ENCODE data around the gene DHRS4L2. TPM values are rescaled to one million over a fixed set of nuclear protein-coding genes. Genes with fewer than 3 reads are reported as not detected.
A peak's percentile ranks its signal among the peaks of the same experiment; 100 is the strongest.

DHRS4L2 gene
- total RNA-seq, 3 donors from 2014 or later, result 30.7 to 56.1 (median 45.9) TPM

DNA sequence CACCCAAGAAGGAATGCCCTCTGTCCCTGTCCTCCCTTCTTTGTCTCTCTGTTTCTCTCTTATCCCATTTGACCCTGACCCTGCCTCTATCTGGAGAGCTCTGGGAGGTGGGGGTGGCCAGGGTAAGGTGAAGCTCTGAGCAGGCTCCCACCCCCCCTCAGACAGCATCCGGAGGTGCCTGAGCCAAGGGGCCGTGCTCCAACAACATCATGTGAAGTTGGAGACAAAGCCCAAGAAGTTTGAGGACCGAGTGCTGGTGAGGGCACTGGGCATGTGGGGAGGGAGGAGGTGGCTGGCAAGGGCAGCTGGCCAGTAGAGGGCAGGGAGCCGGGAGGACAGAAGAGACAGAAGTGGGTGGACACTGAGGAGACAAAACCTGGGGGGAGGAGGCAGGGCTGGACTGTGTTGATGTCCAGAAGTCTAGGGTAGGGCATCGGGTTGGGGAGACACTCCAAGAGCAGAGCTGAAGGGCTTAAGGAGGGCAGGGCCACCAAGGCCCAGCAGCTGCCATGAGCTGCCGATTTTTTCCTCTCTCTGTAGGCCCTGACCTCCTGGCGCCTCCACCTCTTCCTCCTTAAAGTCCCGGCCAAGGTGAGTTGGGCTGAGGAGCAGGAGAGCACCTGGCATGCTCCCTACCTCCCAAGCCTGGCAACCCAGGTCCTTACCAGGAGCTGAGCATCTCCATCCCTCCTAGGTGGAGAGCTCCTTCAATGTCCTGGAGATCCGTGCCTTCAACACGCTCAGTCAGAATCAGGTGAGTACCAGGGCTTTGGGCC is 65.0 kb downstream of the DHRS4L2 start:
- Histone ChIP-seq H3K4me1 (ENCODE audit: low read depth) (peaks cover 11% of the 10 kb centered on the region), H3K4me3 (no peak overlapping the region), H3K9me3 (no peaks in the 10 kb centered on the region), H3K36me3 (ENCODE audit: low read depth) (no peaks in the 10 kb centered on the region)
- intact Hi-C loops (cut with DNase I, micrococcal nuclease), result loop anchor here in 1 of 2 donors (10.0 kb wide), 1 partner anchor 51 kb away; no protein-coding TSS in a partner anchor
- ATAC-seq (no peak), DNase-seq (peak in 1 of 3 donors; percentile 22)
- no peak for TF ChIP-seq CTCF (IDR thresholded peaks at IDR 0.05)

GRCh38 chr14:24054324-24054641 is 65.6 kb downstream of the DHRS4L2 start:
- TF ChIP-seq CTCF (IDR thresholded peaks at IDR 0.05), result no peak
- no peak overlapping the region for H3K4me3 ChIP-seq
- peaks cover 11% of the 10 kb centered on the region for H3K4me1 ChIP-seq (ENCODE audit: low read depth)
- no peaks in the 10 kb centered on the region for H3K36me3 ChIP-seq (ENCODE audit: low read depth)
- intact Hi-C loops (cut with DNase I, micrococcal nuclease), result loop anchor here in 1 of 2 donors (10.0 kb wide), 1 partner anchor 51 kb away; no protein-coding TSS in a partner anchor
- ATAC-seq (no peak), DNase-seq (no peak)
- no peaks in the 10 kb centered on the region for H3K9me3 ChIP-seq

GRCh38 chr14:24054646-24055045 is 65.9 kb downstream of the DHRS4L2 start:
- H3K36me3 ChIP-seq (ENCODE audit: low read depth), result no peaks in the 10 kb centered on the region
- intact Hi-C loops (cut with DNase I, micrococcal nuclease), result loop anchor here in 1 of 2 donors (10.0 kb wide), 1 partner anchor 50 kb away; no protein-coding TSS in a partner anchor
- H3K9me3 ChIP-seq, result no peaks in the 10 kb centered on the region
- DNase-seq, result no peak
- no peak for ATAC-seq
- no peak overlapping the region for H3K4me3 ChIP-seq
- H3K4me1 ChIP-seq (ENCODE audit: low read depth), result peaks cover 11% of the 10 kb centered on the region
- no peak for TF ChIP-seq CTCF (IDR thresholded peaks at IDR 0.05)

Other genes starting within 250 kb of the DHRS4L2 start
- gene DHRS4, start 35.2 kb upstream of the DHRS4L2 start, total RNA-seq, result 10 to 100 TPM; 35.0 to 41.7 (median 36.8) TPM
- gene CARMIL3, start 63.1 kb downstream of the DHRS4L2 start, total RNA-seq, result 1 to 10 TPM; 1.4 to 2.7 (median 1.5) TPM
- gene CPNE6, start 82.6 kb downstream of the DHRS4L2 start, total RNA-seq, result 1 to 10 TPM in 1 of 3 donors, under 1 TPM in 1, not detected in 1; 0.14 to 2.2 TPM
- 100 to 1,000 TPM in 2 of 3 donors, 10 to 100 TPM in 1; 64.7 to 150 (median 150) TPM for gene PCK2, start 105.4 kb downstream of the DHRS4L2 start, total RNA-seq
- 100 to 1,000 TPM in 1 of 3 donors, 10 to 100 TPM in 2; 65.8 to 101 (median 84.9) TPM for gene DCAF11, start 125.8 kb downstream of the DHRS4L2 start, total RNA-seq
- gene NRL, start 126.0 kb downstream of the DHRS4L2 start, total RNA-seq, result 1 to 10 TPM; 2.3 to 4.5 (median 2.8) TPM
- 1 to 10 TPM in 2 of 3 donors, under 1 TPM in 1; 0.79 to 1.9 (median 1.3) TPM for gene FITM1, start 141.7 kb downstream of the DHRS4L2 start, total RNA-seq
- 100 to 1,000 TPM; 188 to 279 (median 203) TPM for gene PSME1, start 147.3 kb downstream of the DHRS4L2 start, total RNA-seq
- 10 to 100 TPM; 18.3 to 24.9 (median 20.4) TPM for gene EMC9, start 152.7 kb downstream of the DHRS4L2 start, total RNA-seq
- gene PSME2, start 157.7 kb downstream of the DHRS4L2 start, total RNA-seq, result 100 to 1,000 TPM; 141 to 295 (median 191) TPM
- 10 to 100 TPM; 52.8 to 66.2 (median 59.0) TPM for gene RNF31, start 158.6 kb downstream of the DHRS4L2 start, total RNA-seq
- 100 to 1,000 TPM in 2 of 3 donors, 10 to 100 TPM in 1; 78.7 to 119 (median 103) TPM for gene IRF9, start 172.3 kb downstream of the DHRS4L2 start, total RNA-seq
- 10 to 100 TPM; 14.9 to 17.0 (median 16.8) TPM for gene REC8, start 183.2 kb downstream of the DHRS4L2 start, total RNA-seq
- gene IPO4, start 199.9 kb downstream of the DHRS4L2 start, total RNA-seq, result 10 to 100 TPM; 23.2 to 29.3 (median 26.8) TPM
- 10 to 100 TPM; 41.7 to 49.1 (median 47.1) TPM for gene TM9SF1, start 206.5 kb downstream of the DHRS4L2 start, total RNA-seq
- under 1 TPM in 2 of 3 donors, not detected in 1; 0.36 to 0.82 TPM for gene TSSK4, start 216.8 kb downstream of the DHRS4L2 start, total RNA-seq
- 10 to 100 TPM; 47.6 to 67.8 (median 49.5) TPM for gene CHMP4A, start 224.6 kb downstream of the DHRS4L2 start, total RNA-seq
- gene MDP1, start 227.1 kb downstream of the DHRS4L2 start, total RNA-seq, result 10 to 100 TPM; 11.1 to 14.8 (median 13.2) TPM
- gene NEDD8, start 243.4 kb downstream of the DHRS4L2 start, total RNA-seq, result 100 to 1,000 TPM; 108 to 150 (median 131) TPM
- 10 to 100 TPM; 59.7 to 83.5 (median 61.6) TPM for gene GMPR2, start 244.0 kb downstream of the DHRS4L2 start, total RNA-seq

All from mucosa of descending colon (tissue), 3 donors.